ENCODE data around the gene DPH2.

The DPH2 gene

GRCh38 chr1:43947061-43947873, 22.5 kb upstream of the DPH2 start:
- H3K27ac ChIP-seq = peak overlapping the region; percentile 100
- peak overlapping the region; percentile 90 for H3K4me3 ChIP-seq (ENCODE audit: low read depth, low read length)
- H3K36me3 ChIP-seq (replicated peaks) = peaks cover 8% of the 10 kb centered on the region
- no peak for DNase-seq
- H3K27me3 ChIP-seq (replicated peaks) = no peaks in the 10 kb centered on the region
- TF ChIP-seq CTCF (IDR thresholded peaks at IDR 0.05; ENCODE audit: low read depth, low read length, missing control alignments) = peak; percentile 1
- in situ Hi-C loops (cut with HindIII; ENCODE audit: low pct_ligation_motif_present, low sequenced_read_pairs) = loop anchor here (25.0 kb wide), 1 partner anchor 185 kb away; no protein-coding TSS in a partner anchor

GRCh38 chr1:43947874-43948437, 21.9 kb upstream of the DPH2 start:
- peaks cover 8% of the 10 kb centered on the region for H3K36me3 ChIP-seq (replicated peaks)
- in situ Hi-C loops (cut with HindIII; ENCODE audit: low pct_ligation_motif_present, low sequenced_read_pairs) = loop anchor here (25.0 kb wide), 1 partner anchor 186 kb away; no protein-coding TSS in a partner anchor
- H3K27ac ChIP-seq = no peak overlapping the region
- H3K4me3 ChIP-seq (ENCODE audit: low read depth, low read length) = peak overlapping the region; percentile 90
- H3K27me3 ChIP-seq (replicated peaks) = no peaks in the 10 kb centered on the region
- no peak for TF ChIP-seq CTCF (IDR thresholded peaks at IDR 0.05; ENCODE audit: low read depth, low read length, missing control alignments)
- DNase-seq = no peak

- in situ Hi-C loops (cut with HindIII; ENCODE audit: low pct_ligation_motif_present, low sequenced_read_pairs) = loop anchor here (25.0 kb wide), 1 partner anchor 187 kb away; no protein-coding TSS in a partner anchor
- H3K4me3 ChIP-seq (ENCODE audit: low read depth, low read length) = no peak overlapping the region
Observed at GRCh38 chr1:43949678-43950077, 20.1 kb upstream of the DPH2 start.

GRCh38 chr1:43951021-43951985, 18.5 kb upstream of the DPH2 start:
- Histone ChIP-seq H3K4me3 (ENCODE audit: low read depth, low read length) (no peak overlapping the region), H3K27ac (no peak overlapping the region), H3K27me3 (replicated peaks) (no peaks in the 10 kb centered on the region), H3K36me3 (replicated peaks) (peaks cover 8% of the 10 kb centered on the region)
- DNase-seq = no peak
- no peak for TF ChIP-seq CTCF (IDR thresholded peaks at IDR 0.05; ENCODE audit: low read depth, low read length, missing control alignments)
- in situ Hi-C loops (cut with HindIII; ENCODE audit: low pct_ligation_motif_present, low sequenced_read_pairs) = no loop called here

More at GRCh38 chr1:43949678-43950077, 20.1 kb upstream of the DPH2 start:
- peaks cover 8% of the 10 kb centered on the region for H3K36me3 ChIP-seq (replicated peaks)
- no peak for DNase-seq
- no peak for TF ChIP-seq CTCF (IDR thresholded peaks at IDR 0.05; ENCODE audit: low read depth, low read length, missing control alignments)
- H3K27ac ChIP-seq = no peak overlapping the region
- no peaks in the 10 kb centered on the region for H3K27me3 ChIP-seq (replicated peaks)

- in situ Hi-C loops (cut with HindIII; ENCODE audit: low pct_ligation_motif_present, low sequenced_read_pairs) = no loop called here
- no peak for TF ChIP-seq CTCF (IDR thresholded peaks at IDR 0.05; ENCODE audit: low read depth, low read length, missing control alignments)
- Histone ChIP-seq H3K27me3 (replicated peaks) (no peaks in the 10 kb centered on the region), H3K27ac (no peak overlapping the region), H3K4me3 (ENCODE audit: low read depth, low read length) (no peak overlapping the region), H3K36me3 (replicated peaks) (peaks cover 18% of the 10 kb centered on the region)
- no peak for DNase-seq
Observed at GRCh38 chr1:43952731-43953346, 17.0 kb upstream of the DPH2 start.
